ENCODE results near the gene CDC34. TPM values are rescaled to one million over a fixed set of nuclear protein-coding genes. Genes with fewer than 3 reads are reported as not detected.

The CDC34 gene
- total RNA-seq, 1 experiment from 2014 or later, result 93.3 TPM

DNA sequence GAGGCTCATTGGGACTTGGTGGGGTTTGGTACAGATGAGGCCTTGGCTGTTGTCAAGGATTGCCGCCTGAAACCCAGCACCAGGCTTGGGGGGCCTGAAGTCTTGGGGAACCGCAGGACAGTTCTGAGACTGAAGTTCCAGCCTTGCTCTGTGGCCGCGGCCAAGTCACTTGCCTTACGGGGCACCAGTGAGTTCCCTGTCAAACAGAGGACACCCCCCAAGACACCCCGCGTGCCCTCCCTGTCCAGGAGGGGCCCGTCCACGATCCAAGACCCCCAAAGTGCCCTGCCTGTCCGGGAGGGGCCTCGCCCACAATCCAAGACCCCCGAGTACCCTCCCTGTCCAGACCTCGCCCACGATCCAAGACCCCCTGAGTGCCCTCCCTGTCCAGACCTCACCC lies 2.5 kb downstream of the CDC34 start:
- Histone ChIP-seq H3K36me3 (ENCODE audit: low read depth) (peaks cover 10% of the 10 kb centered on the region; the same call in 1 of the 2 replicates), H2AFZ (no peak overlapping the region), H3K4me1 (replicated peaks; ENCODE audit: insufficient read depth) (peaks cover 40% of the 10 kb centered on the region), H3K4me3 (no peak overlapping the region), H3K27ac (no peak overlapping the region), H3K9me2 (ENCODE audit: insufficient read depth) (no peaks in the 10 kb centered on the region), H3K27me3 (ENCODE audit: insufficient read depth, low read depth) (no peaks in the 10 kb centered on the region), H3F3A (ENCODE audit: insufficient read depth, low read depth) (peaks cover 24% of the 10 kb centered on the region; the same call in 1 of the 2 replicates), H3K4me2 (peak overlapping the region; percentile 96), H3K9me3 (ENCODE audit: insufficient read depth, low read depth) (no peaks in the 10 kb centered on the region), H3K79me2 (ENCODE audit: low read depth) (peaks cover 36% of the 10 kb centered on the region), H4K20me1 (ENCODE audit: insufficient read depth) (peaks cover 42% of the 10 kb centered on the region)
- DNase-seq, result no peak
- CTCF ChIA-PET, result no interaction called here
- POLR2A ChIA-PET (ENCODE audit: unreplicated experiment), result no interaction called here
- BruUV-seq (replicated peaks), result no TSS peak
- intact Hi-C loops (cut with micrococcal nuclease; ENCODE audit: unreplicated experiment), result loop anchor here (2.0 kb wide), 1 partner anchor 129 kb away; the partner anchor contains the start of gene RNF126
- TF ChIP-seq, protein P1, sequence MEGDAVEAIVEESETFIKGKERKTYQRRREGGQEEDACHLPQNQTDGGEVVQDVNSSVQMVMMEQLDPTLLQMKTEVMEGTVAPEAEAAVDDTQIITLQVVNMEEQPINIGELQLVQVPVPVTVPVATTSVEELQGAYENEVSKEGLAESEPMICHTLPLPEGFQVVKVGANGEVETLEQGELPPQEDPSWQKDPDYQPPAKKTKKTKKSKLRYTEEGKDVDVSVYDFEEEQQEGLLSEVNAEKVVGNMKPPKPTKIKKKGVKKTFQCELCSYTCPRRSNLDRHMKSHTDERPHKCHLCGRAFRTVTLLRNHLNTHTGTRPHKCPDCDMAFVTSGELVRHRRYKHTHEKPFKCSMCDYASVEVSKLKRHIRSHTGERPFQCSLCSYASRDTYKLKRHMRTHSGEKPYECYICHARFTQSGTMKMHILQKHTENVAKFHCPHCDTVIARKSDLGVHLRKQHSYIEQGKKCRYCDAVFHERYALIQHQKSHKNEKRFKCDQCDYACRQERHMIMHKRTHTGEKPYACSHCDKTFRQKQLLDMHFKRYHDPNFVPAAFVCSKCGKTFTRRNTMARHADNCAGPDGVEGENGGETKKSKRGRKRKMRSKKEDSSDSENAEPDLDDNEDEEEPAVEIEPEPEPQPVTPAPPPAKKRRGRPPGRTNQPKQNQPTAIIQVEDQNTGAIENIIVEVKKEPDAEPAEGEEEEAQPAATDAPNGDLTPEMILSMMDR (conservative IDR thresholded peaks at IDR 0.05), result no peak

DNA sequence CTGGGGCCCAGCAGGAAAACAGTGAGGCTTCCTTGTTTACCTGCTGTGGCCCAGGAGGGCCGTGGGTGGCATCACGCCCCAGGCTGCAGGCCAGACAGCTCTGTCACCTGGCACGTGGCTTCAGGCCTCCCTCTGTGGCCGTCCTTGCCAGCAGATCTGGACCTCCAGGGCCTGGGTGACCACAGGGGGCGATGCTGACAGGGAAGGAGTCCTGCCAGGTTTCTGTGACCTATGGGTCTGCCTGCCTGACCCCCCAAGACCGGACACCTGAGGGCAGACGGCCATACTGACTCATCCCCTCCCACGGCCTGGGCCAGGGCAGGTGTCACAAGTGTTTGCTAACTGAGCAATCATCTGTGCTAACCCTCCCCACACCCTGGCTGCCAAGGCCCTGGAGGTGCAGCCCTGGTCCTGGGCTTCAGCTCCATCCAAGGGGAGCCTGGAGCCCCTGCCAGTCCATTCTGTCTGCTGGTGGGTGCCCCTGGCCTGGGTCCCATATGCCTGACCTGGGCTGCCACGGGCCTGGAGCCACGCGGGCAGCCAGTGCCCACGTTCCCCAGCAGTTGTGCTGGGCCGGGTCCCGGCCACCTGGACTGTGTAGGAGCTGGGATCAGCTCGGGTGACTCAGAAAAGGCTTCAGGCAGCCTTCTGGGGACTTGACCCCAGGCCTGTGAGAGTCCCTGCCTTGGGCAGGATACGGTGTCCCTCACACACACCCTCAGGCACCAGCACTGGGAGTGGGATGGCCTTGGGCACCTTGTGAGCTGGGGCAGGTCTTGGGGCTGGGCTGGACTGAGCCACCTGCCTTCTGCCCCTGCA lies 3.7 kb downstream of the CDC34 start:
- Histone ChIP-seq H3K79me2 (ENCODE audit: low read depth) (peaks cover 36% of the 10 kb centered on the region), H3K9me3 (ENCODE audit: insufficient read depth, low read depth) (no peaks in the 10 kb centered on the region), H3K4me1 (replicated peaks; ENCODE audit: insufficient read depth) (peaks cover 38% of the 10 kb centered on the region), H3F3A (ENCODE audit: insufficient read depth, low read depth) (peaks cover 22% of the 10 kb centered on the region; the same call in 1 of the 2 replicates), H3K9me2 (ENCODE audit: insufficient read depth) (no peaks in the 10 kb centered on the region), H3K36me3 (ENCODE audit: low read depth) (peaks cover 10% of the 10 kb centered on the region; the same call in 1 of the 2 replicates), H3K27ac (peak overlapping the region; percentile 13; the same call in 1 of the 2 replicates), H2AFZ (no peak overlapping the region), H3K4me3 (no peak overlapping the region; the same call in 1 of the 2 replicates), H4K20me1 (ENCODE audit: insufficient read depth) (peaks cover 42% of the 10 kb centered on the region), H3K4me2 (peak overlapping the region; percentile 63), H3K27me3 (ENCODE audit: insufficient read depth, low read depth) (no peaks in the 10 kb centered on the region)
- TF ChIP-seq, protein P1 (conservative IDR thresholded peaks at IDR 0.05), result peak; percentile 49; the same call in 1 of the 2 replicates
- TF ChIP-seq EZH2 (IDR thresholded peaks at IDR 0.05; ENCODE audit: low read depth), result no peak
- CTCF ChIA-PET, result interaction anchor here (0.7 kb wide), 1 partner anchor 308 kb away, joined by 4 read pairs; no protein-coding TSS in a partner anchor
- intact Hi-C loops (cut with micrococcal nuclease; ENCODE audit: unreplicated experiment), result loop anchor here (1.0 to 2.0 kb wide), 3 partner anchors 37 to 128 kb away; partner anchors contain the start of genes BSG and RNF126
- BruUV-seq (replicated peaks), result no TSS peak
- POLR2A ChIA-PET (ENCODE audit: unreplicated experiment), result interaction anchor here (0.5 to 0.6 kb wide), 3 partner anchors 37 to 141 kb away, joined by 3 to 8 read pairs (median 3); no protein-coding TSS in a partner anchor
- DNase-seq, result peak; percentile 93 to 97

DNA sequence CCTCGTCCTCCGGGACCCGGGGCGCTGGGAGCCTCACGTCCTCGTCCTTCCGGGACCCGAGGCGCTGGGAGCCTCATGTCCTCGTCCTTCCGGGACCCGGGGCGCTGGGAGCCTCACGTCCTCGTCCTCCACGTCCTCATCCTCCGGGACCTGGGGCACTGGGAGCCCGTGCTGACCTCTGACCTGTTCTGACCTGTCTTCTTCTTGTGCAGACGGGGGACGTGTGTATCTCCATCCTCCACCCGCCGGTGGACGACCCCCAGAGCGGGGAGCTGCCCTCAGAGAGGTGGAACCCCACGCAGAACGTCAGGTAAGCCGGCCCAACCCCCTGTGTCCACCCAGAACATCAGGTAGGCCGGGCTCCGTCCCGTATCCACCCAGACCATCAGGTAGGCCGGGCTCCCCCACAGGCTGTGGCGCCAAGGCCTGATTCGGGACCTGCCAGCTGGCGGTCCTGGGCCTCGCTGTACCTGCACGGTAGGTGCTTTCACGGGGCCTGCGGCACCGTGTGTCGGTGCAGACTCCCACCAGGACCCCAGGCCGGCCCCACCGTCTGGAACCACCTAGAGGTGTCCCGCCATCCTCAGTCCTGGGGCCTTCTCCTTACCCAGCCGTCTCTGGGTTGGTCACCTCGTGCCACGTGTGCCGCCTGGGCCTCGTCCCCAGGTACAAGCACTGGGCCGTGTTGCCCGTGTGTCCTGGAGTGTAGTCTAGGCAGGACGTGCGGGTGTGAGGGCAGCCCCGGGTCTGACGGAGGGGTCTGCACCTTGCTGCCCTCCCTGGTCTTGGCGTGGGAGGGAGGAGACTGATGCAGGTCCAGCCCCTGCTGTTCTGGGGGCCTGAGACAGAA lies 4.7 kb downstream of the CDC34 start:
- peaks cover 36% of the 10 kb centered on the region for H3K79me2 ChIP-seq (ENCODE audit: low read depth)
- CTCF ChIA-PET, result no interaction called here
- no peaks in the 10 kb centered on the region for H3K27me3 ChIP-seq (ENCODE audit: insufficient read depth, low read depth)
- no peak overlapping the region for H2AFZ ChIP-seq
- no TSS peak for BruUV-seq (replicated peaks)
- no peaks in the 10 kb centered on the region for H3K9me3 ChIP-seq (ENCODE audit: insufficient read depth, low read depth)
- H3F3A ChIP-seq (ENCODE audit: insufficient read depth, low read depth), result peaks cover 19% of the 10 kb centered on the region; the same call in 1 of the 2 replicates
- peaks cover 10% of the 10 kb centered on the region; the same call in 1 of the 2 replicates for H3K36me3 ChIP-seq (ENCODE audit: low read depth)
- TF ChIP-seq, protein P1 (conservative IDR thresholded peaks at IDR 0.05), result no peak
- no peak for TF ChIP-seq EZH2 (IDR thresholded peaks at IDR 0.05; ENCODE audit: low read depth)
- H3K27ac ChIP-seq, result no peak overlapping the region
- H4K20me1 ChIP-seq (ENCODE audit: insufficient read depth), result peaks cover 42% of the 10 kb centered on the region
- peak overlapping the region; percentile 63 for H3K4me2 ChIP-seq
- H3K4me1 ChIP-seq (replicated peaks; ENCODE audit: insufficient read depth), result peaks cover 33% of the 10 kb centered on the region
- intact Hi-C loops (cut with micrococcal nuclease; ENCODE audit: unreplicated experiment), result no loop called here
- no peak for DNase-seq
- no peaks in the 10 kb centered on the region for H3K9me2 ChIP-seq (ENCODE audit: insufficient read depth)
- H3K4me3 ChIP-seq, result no peak overlapping the region
- POLR2A ChIA-PET (ENCODE audit: unreplicated experiment), result interaction anchor here (0.6 kb wide), 1 partner anchor 140 kb away, joined by 8 read pairs; no protein-coding TSS in a partner anchor
